Panc1 (cell line): ENCODE data around the gene ACACA. TPM values are rescaled to one million over a fixed set of nuclear protein-coding genes. Genes with fewer than 3 reads are reported as not detected.

Experiments used
- ATAC-seq: fragments of 200-7000 bp; cut with Tn5 transposase; 2 replicates; pipeline ENCODE4 v1.9.1; 2020; ENCODE audit warnings: mild to moderate bottlenecking, moderate library complexity
- BruUV-seq: library from RNA; stranded (reverse); fragments of 400-500 nt; replicated peaks from 2 replicates; lab custom pipeline; 2021; lab: Mats Ljungman, UMichigan
- CTCF ChIA-PET: fragments of 300-600 bp; sonication (Branson Sonifier 250); formaldehyde crosslinking; loops from one replicate; lab custom pipeline; 2022; ENCODE audit warnings: antibody characterized with exemption; lab: Charles Lee
- POLR2A ChIA-PET: fragments of 300-600 bp; sonication (Branson Sonifier 250); formaldehyde crosslinking; loops from one replicate; lab custom pipeline; 2022; ENCODE audit warnings: antibody characterized with exemption; lab: Charles Lee
- DNase-seq: peaks from one replicate; pipeline ENCODE4 v3.0.0-alpha.2; 2010; ENCODE audit warnings: low read depth, low spot score
- H3K27ac ChIP-seq: 2 replicates; pipeline ENCODE4 v1.5.1; 2011; ENCODE audit warnings: mild to moderate bottlenecking, low read length, inconsistent platforms
- H3K27me3 ChIP-seq: fragments of 200-500 bp; sonication (Bioruptor generic); 2 replicates; pipeline ENCODE4 v1.6.0; 2014; ENCODE audit warnings: low read length, inconsistent platforms; ENCODE audit not compliant: control insufficient read depth, insufficient read depth
- H3K36me3 ChIP-seq: fragments of 200-500 bp; sonication (Bioruptor generic); 2 replicates; pipeline ENCODE4 v1.5.1; 2014; ENCODE audit warnings: inconsistent platforms, mild to moderate bottlenecking, low read length, moderate library complexity; ENCODE audit not compliant: control insufficient read depth, insufficient read depth
- H3K4me1 ChIP-seq: 2 replicates; pipeline ENCODE4 v1.5.1; 2011; ENCODE audit warnings: inconsistent platforms, mild to moderate bottlenecking, low read length, moderate library complexity; ENCODE audit not compliant: control insufficient read depth, insufficient read depth
- H3K4me3 ChIP-seq, 2 experiments: 2 replicates each; pipeline ENCODE4 v1.5.1; 2011 to 2012; ENCODE audit warnings: low read depth in 2 of 2, low read length in 2 of 2, mild to moderate bottlenecking in 2 of 2, inconsistent platforms in 1 of 2, moderate library complexity in 1 of 2
- H3K9me3 ChIP-seq: fragments of 200-500 bp; sonication (Bioruptor generic); 2 replicates; pipeline ENCODE4 v1.5.1; 2014; ENCODE audit warnings: low read depth, mild to moderate bottlenecking, inconsistent platforms, low read length, moderate library complexity; ENCODE audit not compliant: control insufficient read depth, insufficient read depth
- POLR2AphosphoS5 ChIP-seq: IDR thresholded peaks from 2 replicates; pipeline ENCODE4 v1.6.1; 2012; ENCODE audit warnings: mild to moderate bottlenecking, low read depth, low read length, moderate library complexity
- SIN3A ChIP-seq: IDR thresholded peaks from 2 replicates; pipeline ENCODE4 v1.6.1; 2012; ENCODE audit warnings: low read depth, mild to moderate bottlenecking, low read length, moderate library complexity, borderline replicate concordance; ENCODE audit not compliant: insufficient read depth
- TCF7L2 ChIP-seq: IDR thresholded peaks from 2 replicates; pipeline ENCODE4 v1.6.1; 2011; ENCODE audit warnings: mild to moderate bottlenecking, low read depth, low read length, inconsistent platforms
- in situ Hi-C: cut with HindIII; loops from 2 replicates; pipeline ENCODE4 v1.10.0; 2016; ENCODE audit warnings: low sequenced_read_pairs, low pct_unique_long_range_greater_than_20kb
- intact Hi-C: fragments of 100-400 bp; cut with micrococcal nuclease; formaldehyde crosslinking; loops from one replicate; pipeline ENCODE4 v1.10.0; 2022; ENCODE audit not compliant: unreplicated experiment
- total RNA-seq: library from RNA; stranded (reverse); gene quantifications from one replicate; pipeline ENCODE4 v1.2.1, GENCODE V29; 2021; ENCODE audit not compliant: unreplicated experiment
- TF ChIP-seq, protein P1 (sequence below), 2 experiments: IDR thresholded peaks; 2 replicates each; pipeline ENCODE4 v1.6.1; 2011 to 2012; ENCODE audit warnings: low read depth in 2 of 2, control low read depth in 1 of 2, low read length in 1 of 2, mild to moderate bottlenecking in 1 of 2, moderate library complexity in 1 of 2; ENCODE audit not compliant: insufficient read depth in 1 of 2
- TF ChIP-seq, protein P2 (sequence below): fragments of 450-650 bp; IDR thresholded peaks from 2 replicates; pipeline ENCODE4 v1.5.1; 2017; ENCODE audit warnings: mild to moderate bottlenecking

ACACA gene
- total RNA-seq, 1 experiment from 2014 or later, result 131 TPM

GRCh38 chr17:37200497-37200896 is 206.1 kb downstream of the ACACA start:
- no TSS peak for BruUV-seq
- TF ChIP-seq TCF7L2 (no peak), SIN3A (no peak), POLR2AphosphoS5 (no peak)
- TF ChIP-seq, protein P1, sequence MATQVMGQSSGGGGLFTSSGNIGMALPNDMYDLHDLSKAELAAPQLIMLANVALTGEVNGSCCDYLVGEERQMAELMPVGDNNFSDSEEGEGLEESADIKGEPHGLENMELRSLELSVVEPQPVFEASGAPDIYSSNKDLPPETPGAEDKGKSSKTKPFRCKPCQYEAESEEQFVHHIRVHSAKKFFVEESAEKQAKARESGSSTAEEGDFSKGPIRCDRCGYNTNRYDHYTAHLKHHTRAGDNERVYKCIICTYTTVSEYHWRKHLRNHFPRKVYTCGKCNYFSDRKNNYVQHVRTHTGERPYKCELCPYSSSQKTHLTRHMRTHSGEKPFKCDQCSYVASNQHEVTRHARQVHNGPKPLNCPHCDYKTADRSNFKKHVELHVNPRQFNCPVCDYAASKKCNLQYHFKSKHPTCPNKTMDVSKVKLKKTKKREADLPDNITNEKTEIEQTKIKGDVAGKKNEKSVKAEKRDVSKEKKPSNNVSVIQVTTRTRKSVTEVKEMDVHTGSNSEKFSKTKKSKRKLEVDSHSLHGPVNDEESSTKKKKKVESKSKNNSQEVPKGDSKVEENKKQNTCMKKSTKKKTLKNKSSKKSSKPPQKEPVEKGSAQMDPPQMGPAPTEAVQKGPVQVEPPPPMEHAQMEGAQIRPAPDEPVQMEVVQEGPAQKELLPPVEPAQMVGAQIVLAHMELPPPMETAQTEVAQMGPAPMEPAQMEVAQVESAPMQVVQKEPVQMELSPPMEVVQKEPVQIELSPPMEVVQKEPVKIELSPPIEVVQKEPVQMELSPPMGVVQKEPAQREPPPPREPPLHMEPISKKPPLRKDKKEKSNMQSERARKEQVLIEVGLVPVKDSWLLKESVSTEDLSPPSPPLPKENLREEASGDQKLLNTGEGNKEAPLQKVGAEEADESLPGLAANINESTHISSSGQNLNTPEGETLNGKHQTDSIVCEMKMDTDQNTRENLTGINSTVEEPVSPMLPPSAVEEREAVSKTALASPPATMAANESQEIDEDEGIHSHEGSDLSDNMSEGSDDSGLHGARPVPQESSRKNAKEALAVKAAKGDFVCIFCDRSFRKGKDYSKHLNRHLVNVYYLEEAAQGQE (IDR thresholded peaks at IDR 0.05; ENCODE audit: insufficient read depth in 1 of 2, low read depth in 2 of 2, low read length in 1 of 2), result no peak
- TF ChIP-seq, protein P2, sequence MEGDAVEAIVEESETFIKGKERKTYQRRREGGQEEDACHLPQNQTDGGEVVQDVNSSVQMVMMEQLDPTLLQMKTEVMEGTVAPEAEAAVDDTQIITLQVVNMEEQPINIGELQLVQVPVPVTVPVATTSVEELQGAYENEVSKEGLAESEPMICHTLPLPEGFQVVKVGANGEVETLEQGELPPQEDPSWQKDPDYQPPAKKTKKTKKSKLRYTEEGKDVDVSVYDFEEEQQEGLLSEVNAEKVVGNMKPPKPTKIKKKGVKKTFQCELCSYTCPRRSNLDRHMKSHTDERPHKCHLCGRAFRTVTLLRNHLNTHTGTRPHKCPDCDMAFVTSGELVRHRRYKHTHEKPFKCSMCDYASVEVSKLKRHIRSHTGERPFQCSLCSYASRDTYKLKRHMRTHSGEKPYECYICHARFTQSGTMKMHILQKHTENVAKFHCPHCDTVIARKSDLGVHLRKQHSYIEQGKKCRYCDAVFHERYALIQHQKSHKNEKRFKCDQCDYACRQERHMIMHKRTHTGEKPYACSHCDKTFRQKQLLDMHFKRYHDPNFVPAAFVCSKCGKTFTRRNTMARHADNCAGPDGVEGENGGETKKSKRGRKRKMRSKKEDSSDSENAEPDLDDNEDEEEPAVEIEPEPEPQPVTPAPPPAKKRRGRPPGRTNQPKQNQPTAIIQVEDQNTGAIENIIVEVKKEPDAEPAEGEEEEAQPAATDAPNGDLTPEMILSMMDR, result no peak
- no peak overlapping the region for H3K27ac ChIP-seq
- no peaks in the 10 kb centered on the region for H3K9me3 ChIP-seq
- in situ Hi-C loops, result no loop called here
- H3K4me1 ChIP-seq, result no peaks in the 10 kb centered on the region
- H3K4me3 ChIP-seq, result no peak overlapping the region
- intact Hi-C loops, result no loop called here
- no peaks in the 10 kb centered on the region for H3K27me3 ChIP-seq
- ATAC-seq, result no peak
- DNase-seq, result no peak
- ChIA-PET CTCF (no interaction called here), POLR2A (no interaction called here)
- H3K36me3 ChIP-seq, result peaks cover 6% of the 10 kb centered on the region; the same call in 1 of the 2 replicates

DNA sequence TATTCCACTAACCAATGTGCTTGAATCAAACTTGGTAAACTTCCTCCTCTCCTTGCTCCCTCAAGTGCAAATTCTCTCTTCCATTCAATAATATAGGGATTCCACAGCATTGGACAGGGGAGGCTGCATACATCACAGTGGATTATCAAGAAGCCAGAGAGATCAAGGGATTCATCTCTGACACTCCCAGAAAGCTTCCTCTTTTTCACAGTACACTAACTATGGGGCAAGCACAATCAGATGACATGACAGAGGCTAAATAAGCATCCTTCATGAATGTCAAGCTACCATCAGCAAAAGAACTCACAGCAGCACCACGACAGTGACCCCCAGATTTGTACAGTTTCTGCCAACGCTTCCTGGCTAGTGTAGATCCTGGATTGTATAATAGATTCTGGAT is 209.3 kb downstream of the ACACA start:
- intact Hi-C loops (no loop called here), in situ Hi-C loops (no loop called here)
- ChIA-PET CTCF (no interaction called here), POLR2A (no interaction called here)
- ATAC-seq (no peak), DNase-seq (no peak)
- Histone ChIP-seq H3K4me1 (no peaks in the 10 kb centered on the region), H3K27ac (no peak overlapping the region), H3K4me3 (no peak overlapping the region), H3K27me3 (no peaks in the 10 kb centered on the region), H3K36me3 (peaks cover 6% of the 10 kb centered on the region; the same call in 1 of the 2 replicates), H3K9me3 (no peaks in the 10 kb centered on the region)
- no TSS peak for BruUV-seq
- no peak for TF ChIP-seq TCF7L2

GRCh38 chr17:37194208-37194607 is 212.4 kb downstream of the ACACA start:
- intact Hi-C loops, result no loop called here
- no peak for ATAC-seq

More at GRCh38 chr17:37194208-37194607, 212.4 kb downstream of the ACACA start:
- BruUV-seq, result no TSS peak
- TF ChIP-seq, protein P1 (IDR thresholded peaks at IDR 0.05; ENCODE audit: insufficient read depth in 1 of 2, low read depth in 2 of 2, low read length in 1 of 2), result no peak
- TF ChIP-seq TCF7L2 (no peak), SIN3A (no peak), POLR2AphosphoS5 (no peak)
- TF ChIP-seq, protein P2, result no peak; the same call in 1 of the 2 replicates
- H3K9me3 ChIP-seq, result no peaks in the 10 kb centered on the region
- ChIA-PET CTCF (no interaction called here), POLR2A (interaction anchor here (0.5 kb wide), 1 partner anchor 28 kb away, joined by 11 read pairs; no protein-coding TSS in a partner anchor)
- in situ Hi-C loops, result no loop called here
- no peaks in the 10 kb centered on the region for H3K27me3 ChIP-seq
- H3K27ac ChIP-seq, result no peak overlapping the region
- no peak overlapping the region for H3K4me3 ChIP-seq
- no peaks in the 10 kb centered on the region for H3K4me1 ChIP-seq
- no peak for DNase-seq
- peaks cover 4% of the 10 kb centered on the region; the same call in 1 of the 2 replicates for H3K36me3 ChIP-seq
